IMR-90 (cell line): ENCODE measurements around the gene MUC6. TPM values are rescaled to one million over a fixed set of nuclear protein-coding genes. Genes with fewer than 3 reads are reported as not detected.

Source experiments
- ATAC-seq: fragments of 200-7000 bp; cut with Tn5 transposase; 2 replicates; pipeline ENCODE4 v1.9.1; 2020; ENCODE audit warnings: low read depth, mild to moderate bottlenecking, moderate library complexity
- BruUV-seq: library from RNA; stranded (reverse); fragments of 400-500 nt; replicated peaks from 2 replicates; lab custom pipeline; 2021; lab: Mats Ljungman, UMichigan
- CTCF ChIA-PET: fragments of 300-600 bp; formaldehyde crosslinking; extraction: SDS; loops from one replicate; lab custom pipeline; 2021; ENCODE audit warnings: antibody characterized with exemption; lab: Yijun Ruan, JAX
- POLR2A ChIA-PET: fragments of 300-600 bp; sonication (Branson Sonifier 250); formaldehyde crosslinking; loops from one replicate; lab custom pipeline; 2022; ENCODE audit warnings: antibody characterized with exemption; ENCODE audit not compliant: unreplicated experiment; lab: Charles Lee
- DNase-seq: peaks from one replicate; pipeline ENCODE4 v3.0.0; 2013
- H2AFZ ChIP-seq: replicated peaks from 2 replicates; pipeline ENCODE3; 2013; ENCODE audit warnings: low read length, mild to moderate bottlenecking; ENCODE audit not compliant: poor library complexity
- H2AK5ac ChIP-seq: 2 replicates; pipeline ENCODE4 v1.6.1; 2013; ENCODE audit warnings: low read depth, low read length, inconsistent platforms
- H2AK9ac ChIP-seq: replicated peaks from 2 replicates; pipeline ENCODE3; 2013; ENCODE audit warnings: mild to moderate bottlenecking, low read depth, low read length, moderate library complexity; ENCODE audit not compliant: poor library complexity
- H2BK120ac ChIP-seq: 2 replicates; pipeline ENCODE4 v1.6.1; 2013; ENCODE audit warnings: low read depth, low read length, inconsistent platforms
- H2BK15ac ChIP-seq: 3 replicates; pipeline ENCODE4 v1.6.1; 2013; ENCODE audit warnings: low read depth, low read length, inconsistent platforms
- H2BK20ac ChIP-seq: 2 replicates; pipeline ENCODE4 v1.6.1; 2013; ENCODE audit warnings: low read depth, mild to moderate bottlenecking, inconsistent platforms, low read length, moderate library complexity
- H2BK5ac ChIP-seq: 2 replicates; pipeline ENCODE4 v1.6.1; 2013; ENCODE audit warnings: mild to moderate bottlenecking, low read depth, low read length, inconsistent platforms; ENCODE audit not compliant: poor library complexity, severe bottlenecking
- H3K14ac ChIP-seq: replicated peaks from 2 replicates; pipeline ENCODE4 v1.6.1; 2013; ENCODE audit warnings: low read depth, low read length, inconsistent platforms
- H3K18ac ChIP-seq: 2 replicates; pipeline ENCODE4 v1.6.1; 2013; ENCODE audit warnings: low read depth, low read length, control low read depth
- H3K23ac ChIP-seq: 2 replicates; pipeline ENCODE4 v1.6.1; 2013; ENCODE audit warnings: low read depth, low read length, inconsistent platforms
- H3K27ac ChIP-seq: 2 replicates; pipeline ENCODE4 v1.5.1; 2013; ENCODE audit warnings: mild to moderate bottlenecking, control low read depth, low read length; ENCODE audit not compliant: insufficient read depth
- H3K27me3 ChIP-seq: 2 replicates; pipeline ENCODE4 v1.6.1; 2013; ENCODE audit warnings: low read length; ENCODE audit not compliant: control insufficient read depth, insufficient read depth
- H3K36me3 ChIP-seq: 2 replicates; pipeline ENCODE4 v1.6.1; 2013; ENCODE audit warnings: low read length, mixed read lengths; ENCODE audit not compliant: control insufficient read depth, insufficient read depth
- H3K4ac ChIP-seq: 2 replicates; pipeline ENCODE4 v1.6.1; 2013; ENCODE audit warnings: low read depth, low read length, inconsistent platforms
- H3K4me1 ChIP-seq: 2 replicates; pipeline ENCODE4 v1.6.1; 2013; ENCODE audit warnings: low read length, mixed read lengths; ENCODE audit not compliant: control insufficient read depth, insufficient read depth
- H3K4me2 ChIP-seq: 2 replicates; pipeline ENCODE4 v1.6.1; 2013; ENCODE audit warnings: low read depth, mild to moderate bottlenecking, control low read depth, low read length, moderate library complexity
- H3K4me3 ChIP-seq: 2 replicates; pipeline ENCODE4 v1.5.1; 2013; ENCODE audit warnings: low read depth, mild to moderate bottlenecking, control low read depth, low read length, moderate library complexity; ENCODE audit not compliant: insufficient read depth
- H3K56ac ChIP-seq: 2 replicates; pipeline ENCODE4 v1.6.1; 2013; ENCODE audit warnings: low read length, inconsistent platforms; ENCODE audit not compliant: insufficient read depth; ENCODE audit errors: extremely low read depth
- H3K79me1 ChIP-seq, 2 experiments: 2 replicates each; pipeline ENCODE4 v1.6.1; 2013; ENCODE audit warnings: low read length in 2 of 2, inconsistent platforms in 1 of 2, low read depth in 1 of 2
- H3K9ac ChIP-seq: 2 replicates; pipeline ENCODE4 v1.6.1; 2013; ENCODE audit warnings: low read depth, low read length, control low read depth
- H3K9me1 ChIP-seq: 2 replicates; pipeline ENCODE4 v1.6.1; 2013; ENCODE audit warnings: low read length, inconsistent platforms; ENCODE audit not compliant: insufficient read depth
- H3K9me3 ChIP-seq: 2 replicates; pipeline ENCODE4 v1.6.1; 2013; ENCODE audit warnings: low read length; ENCODE audit not compliant: control insufficient read depth, insufficient read depth
- H4K20me1 ChIP-seq: 2 replicates; pipeline ENCODE4 v1.6.1; 2013; ENCODE audit warnings: low read length, inconsistent platforms; ENCODE audit not compliant: insufficient read depth
- H4K5ac ChIP-seq: 2 replicates; pipeline ENCODE4 v1.6.1; 2013; ENCODE audit warnings: mild to moderate bottlenecking, low read depth, low read length, control low read depth
- H4K8ac ChIP-seq, 2 experiments: 2 replicates each; pipeline ENCODE4 v1.6.1; 2013; ENCODE audit warnings: low read depth in 2 of 2, low read length in 2 of 2, control low read depth in 1 of 2, inconsistent platforms in 1 of 2
- H4K91ac ChIP-seq: 2 replicates; pipeline ENCODE4 v1.6.1; 2013; ENCODE audit warnings: low read depth, low read length, inconsistent platforms; ENCODE audit not compliant: insufficient read depth
- BHLHE40 ChIP-seq: fragments of 150-350 bp; IDR thresholded peaks from 2 replicates; pipeline ENCODE4 v1.6.1; 2016; ENCODE audit warnings: mild to moderate bottlenecking, low read depth, low read length
- CEBPB ChIP-seq: IDR thresholded peaks from 2 replicates; pipeline ENCODE4 v1.6.1; 2012; ENCODE audit warnings: low read depth, low read length, improper control_type of control experiment
- CHD1 ChIP-seq: IDR thresholded peaks from 2 replicates; pipeline ENCODE4 v1.6.1; 2012; ENCODE audit warnings: low read depth, low read length, improper control_type of control experiment
- CTCF ChIP-seq: conservative IDR thresholded peaks from 2 replicates; pipeline ENCODE4 v1.5.1; 2012; ENCODE audit warnings: mild to moderate bottlenecking, low read depth, low read length, improper control_type of control experiment
- FOS ChIP-seq: fragments of 150-350 bp; IDR thresholded peaks from 2 replicates; pipeline ENCODE4 v1.6.1; 2016; ENCODE audit warnings: low read depth, low read length
- MAFK ChIP-seq: IDR thresholded peaks from 2 replicates; pipeline ENCODE4 v1.6.1; 2012; ENCODE audit warnings: low read depth, low read length, improper control_type of control experiment
- MXI1 ChIP-seq: IDR thresholded peaks from 2 replicates; pipeline ENCODE4 v1.6.1; 2012; ENCODE audit warnings: low read depth, mild to moderate bottlenecking, low read length, moderate library complexity, borderline replicate concordance
- POLR2A ChIP-seq: IDR thresholded peaks from 2 replicates; pipeline ENCODE4 v1.6.1; 2012; ENCODE audit warnings: mild to moderate bottlenecking, low read depth, low read length
- RAD21 ChIP-seq: IDR thresholded peaks from 2 replicates; pipeline ENCODE4 v1.6.1; 2012; ENCODE audit warnings: low read length, improper control_type of control experiment
- RCOR1 ChIP-seq: IDR thresholded peaks from 2 replicates; pipeline ENCODE4 v1.6.1; 2012; ENCODE audit warnings: mild to moderate bottlenecking, low read length, improper control_type of control experiment; ENCODE audit not compliant: insufficient replicate concordance
- RFX5 ChIP-seq: IDR thresholded peaks from 2 replicates; pipeline ENCODE4 v1.8.0; 2012; ENCODE audit warnings: low read depth, mild to moderate bottlenecking, low read length, moderate library complexity
- SMC3 ChIP-seq: fragments of 150-350 bp; IDR thresholded peaks from 2 replicates; pipeline ENCODE4 v1.6.1; 2016; ENCODE audit warnings: low read depth, mild to moderate bottlenecking, antibody characterized with exemption, low read length, moderate library complexity
- USF2 ChIP-seq: fragments of 150-350 bp; IDR thresholded peaks from 2 replicates; pipeline ENCODE4 v1.6.1; 2017; ENCODE audit warnings: mild to moderate bottlenecking, antibody characterized with exemption, low read length, low read depth
- WGBS, 2 experiments: methylation state at CpG; one replicate each; pipeline versions ENCODE4 v1.1.5 to v1.1.7; 2013; ENCODE audit warnings: missing lambda C conversion rate in 2 of 2; ENCODE audit not compliant: insufficient read length in 1 of 2; ENCODE audit errors: extremely low coverage in 2 of 2; 5-methylcytosine and 5-hydroxymethylcytosine counted together
- dilution Hi-C: fragments of 300-500 bp; cut with HindIII; formaldehyde crosslinking; loops from one replicate; pipeline ENCODE4 v1.14.3; 2018; ENCODE audit warnings: low sequenced_read_pairs; ENCODE audit not compliant: unreplicated experiment
- in situ Hi-C: fragments of 300-500 bp; cut with MboI; formaldehyde crosslinking; loops from 3 replicates; pipeline ENCODE4 v1.14.3; 2019; ENCODE audit warnings: low sequenced_read_pairs, inconsistent platforms, mixed read lengths
- intact Hi-C: fragments of 100-400 bp; cut with micrococcal nuclease; formaldehyde crosslinking; loops from 2 replicates; pipeline ENCODE4 v1.10.0; 2022
- polyA plus RNA-seq, 3 experiments: library from polyadenylated mRNA; depleted of rRNA; stranded (reverse); fragments of >200 nt; gene quantifications; 2 replicates each; pipeline ENCODE4 v1.2.3, GENCODE V29; 2012; ENCODE audit warnings: low replicate concordance in 1 of 3
- total RNA-seq: library from RNA; depleted of rRNA; stranded (reverse); fragments of >200 nt; gene quantifications from 2 replicates; pipeline ENCODE4 v1.2.3, GENCODE V29; 2012

Gene MUC6
- total and polyA plus RNA-seq, 2 of the 4 experiments (the other 2 are of a cell fraction) = not detected

GRCh38 chr11:971092-971690 is 65.3 kb downstream of the MUC6 start:
- H3K4me1 ChIP-seq = peaks cover 4% of the 10 kb centered on the region
- no peak for DNase-seq
- no peak for ATAC-seq
- TF ChIP-seq FOS (no peak), POLR2A (no peak), USF2 (no peak), MAFK (no peak), BHLHE40 (no peak), CTCF (no peak), SMC3 (no peak), CHD1 (no peak), MXI1 (no peak), CEBPB (no peak), RFX5 (no peak), RAD21 (no peak), RCOR1 (no peak)
- H3K9me3 ChIP-seq = no peaks in the 10 kb centered on the region
- H2AK5ac ChIP-seq = no peak overlapping the region
- no peak overlapping the region for H3K23ac ChIP-seq
- H3K79me1 ChIP-seq = peaks cover 22 to 56% of the 10 kb centered on the region in 2 experiments
- no peak overlapping the region for H4K8ac ChIP-seq
- no peak overlapping the region for H3K27ac ChIP-seq
- WGBS, 2 experiments = 95% methylated on average over 7 of the region's 12 CpGs; no CpG with 5 or more reads in 1 of the 2 experiments
- dilution Hi-C loops = no loop called here
- H4K91ac ChIP-seq = no peak overlapping the region
- no peak overlapping the region for H2AK9ac ChIP-seq
- in situ Hi-C loops = no loop called here
- intact Hi-C loops = no loop called here
- no peak overlapping the region for H3K4ac ChIP-seq
- no peak overlapping the region for H3K9ac ChIP-seq
- H2BK120ac ChIP-seq = no peak overlapping the region
- H3K36me3 ChIP-seq = peaks cover 44% of the 10 kb centered on the region
- H2BK15ac ChIP-seq = no peak overlapping the region
- no peaks in the 10 kb centered on the region for H3K27me3 ChIP-seq
- no TSS peak for BruUV-seq
- no peak overlapping the region for H2BK20ac ChIP-seq
- H2BK5ac ChIP-seq = no peak overlapping the region
- H3K4me3 ChIP-seq = no peak overlapping the region
- no peak overlapping the region for H3K56ac ChIP-seq
- ChIA-PET POLR2A (no interaction called here), CTCF (no interaction called here)
- peaks cover 6% of the 10 kb centered on the region for H3K9me1 ChIP-seq
- no peak overlapping the region for H3K4me2 ChIP-seq
- H3K14ac ChIP-seq = no peak overlapping the region
- H4K5ac ChIP-seq = no peak overlapping the region
- no peak overlapping the region for H2AFZ ChIP-seq
- H4K20me1 ChIP-seq = peaks cover 46% of the 10 kb centered on the region
- H3K18ac ChIP-seq = no peak overlapping the region
